Hepatocyte (in vitro differentiated cells): ENCODE results near the gene PI16. TPM values are rescaled to one million over a fixed set of nuclear protein-coding genes. Genes with fewer than 3 reads are reported as not detected.

ENCODE experiments used
- DNase-seq: peaks from one replicate; pipeline ENCODE4 v3.0.0-alpha.2; 2016; ENCODE audit warnings: low spot score
- H2AFZ ChIP-seq: fragments of 200-600 bp; sonication (generic); 2 replicates; pipeline ENCODE4 v1.6.0; 2016; ENCODE audit warnings: antibody characterized with exemption, mild to moderate bottlenecking
- H3K27ac ChIP-seq: fragments of 200-600 bp; sonication (generic); 2 replicates; pipeline ENCODE4 v1.5.1; 2016; ENCODE audit warnings: mild to moderate bottlenecking
- H3K27me3 ChIP-seq: fragments of 200-600 bp; sonication (generic); 2 replicates; pipeline ENCODE4 v1.6.1; 2016
- H3K36me3 ChIP-seq: fragments of 200-600 bp; sonication (generic); replicated peaks from 2 replicates; pipeline ENCODE4 v1.5.1; 2016; ENCODE audit warnings: low read depth; ENCODE audit not compliant: insufficient read depth
- H3K4me1 ChIP-seq: fragments of 200-600 bp; sonication (generic); 2 replicates; pipeline ENCODE4 v1.5.1; 2016; ENCODE audit warnings: mild to moderate bottlenecking, moderate library complexity; ENCODE audit not compliant: insufficient read depth
- H3K4me2 ChIP-seq: fragments of 200-600 bp; sonication (generic); 2 replicates; pipeline ENCODE4 v1.6.0; 2016
- H3K4me3 ChIP-seq: fragments of 200-600 bp; sonication (generic); 2 replicates; pipeline ENCODE4 v1.5.1; 2016; ENCODE audit warnings: mild to moderate bottlenecking
- H3K79me2 ChIP-seq: fragments of 200-600 bp; sonication (generic); 2 replicates; pipeline ENCODE4 v1.6.0; 2017; ENCODE audit warnings: mild to moderate bottlenecking
- H3K9me2 ChIP-seq: fragments of 200-600 bp; sonication (generic); replicated peaks from 2 replicates; pipeline ENCODE4 v1.6.0; 2017; ENCODE audit warnings: mild to moderate bottlenecking; ENCODE audit not compliant: insufficient read depth
- H3K9me3 ChIP-seq: fragments of 200-600 bp; sonication (generic); 2 replicates; pipeline ENCODE4 v1.5.1; 2016; ENCODE audit warnings: low read depth, mild to moderate bottlenecking
- H4K20me1 ChIP-seq: fragments of 200-600 bp; sonication (generic); 2 replicates; pipeline ENCODE4 v1.6.0; 2016; ENCODE audit warnings: mild to moderate bottlenecking; ENCODE audit not compliant: insufficient read depth, poor library complexity, severe bottlenecking
- CTCF ChIP-seq: fragments of 200-600 bp; sonication (generic); IDR thresholded peaks from 2 replicates; pipeline ENCODE4 v1.5.1; 2016; ENCODE audit warnings: antibody characterized with exemption, mild to moderate bottlenecking; ENCODE audit not compliant: poor library complexity
- EZH2 ChIP-seq: fragments of 200-600 bp; sonication (generic); IDR thresholded peaks from 2 replicates; pipeline ENCODE4 v1.6.1; 2016; ENCODE audit warnings: antibody characterized with exemption, mild to moderate bottlenecking, borderline replicate concordance
- EZH2phosphoT487 ChIP-seq: fragments of 200-600 bp; sonication (generic); IDR thresholded peaks from one replicate; pipeline ENCODE4 v1.6.1; 2018; ENCODE audit warnings: antibody characterized with exemption, mild to moderate bottlenecking, low read depth, moderate library complexity; ENCODE audit not compliant: unreplicated experiment, severe bottlenecking
- WGBS: methylation state at CpG from one replicate; pipeline ENCODE4 v1.1.6; 2016; ENCODE audit warnings: low lambda C conversion rate; ENCODE audit errors: missing lambda C conversion rate; 5-methylcytosine and 5-hydroxymethylcytosine counted together
- polyA plus RNA-seq: library from polyadenylated mRNA; unstranded; fragments of >200 nt; fragmentation: Nextera tagmentation; extraction: Ambion mirVana; gene quantifications from 2 replicates; pipeline ENCODE4 v1.2.1, GENCODE V29; 2016
- total RNA-seq: library from RNA; depleted of rRNA; stranded (reverse); fragments of >200 nt; gene quantifications from 2 replicates; pipeline ENCODE4 v1.2.3, GENCODE V29; 2014

Gene PI16
- total and polyA plus RNA-seq, 2 experiments from 2014 or later, result not detected

- Histone ChIP-seq H3K9me3 (no peaks in the 10 kb centered on the region), H3K79me2 (no peaks in the 10 kb centered on the region), H2AFZ (no peak overlapping the region), H3K4me3 (no peak overlapping the region), H3K36me3 (no peaks in the 10 kb centered on the region), H3K27me3 (no peaks in the 10 kb centered on the region), H3K4me2 (no peak overlapping the region), H4K20me1 (no peaks in the 10 kb centered on the region), H3K4me1 (peaks cover 10% of the 10 kb centered on the region), H3K27ac (peak overlapping the region; percentile 57), H3K9me2 (no peaks in the 10 kb centered on the region)
- 80% methylated on average over 18 of the region's 18 CpGs for WGBS
- no peak for DNase-seq
- TF ChIP-seq EZH2, result no peak
- TF ChIP-seq EZH2phosphoT487, result no peak
- TF ChIP-seq CTCF, result no peak
These were observed 43.5 kb downstream of the PI16 start for GRCh38 chr6:36997811-36998722.

- TF ChIP-seq EZH2 (no peak), CTCF (no peak), EZH2phosphoT487 (no peak)
- Histone ChIP-seq H3K4me2 (no peak overlapping the region), H3K27ac (peak overlapping the region; percentile 57)
These were observed 44.1 kb downstream of the PI16 start for GRCh38 chr6:36998723-36999038.

GRCh38 chr6:36999061-36999750 is 44.7 kb downstream of the PI16 start:
- Histone ChIP-seq H3K4me3 (no peak overlapping the region), H3K9me3 (no peaks in the 10 kb centered on the region), H3K36me3 (no peaks in the 10 kb centered on the region), H3K4me1 (peaks cover 10% of the 10 kb centered on the region), H3K79me2 (no peaks in the 10 kb centered on the region), H4K20me1 (no peaks in the 10 kb centered on the region), H3K27ac (peak overlapping the region; percentile 57), H3K4me2 (no peak overlapping the region), H2AFZ (no peak overlapping the region), H3K27me3 (no peaks in the 10 kb centered on the region), H3K9me2 (no peaks in the 10 kb centered on the region)
- TF ChIP-seq CTCF (no peak), EZH2phosphoT487 (no peak), EZH2 (no peak)
- DNase-seq, result no peak
- WGBS, result 88% methylated on average over 15 of the region's 15 CpGs

More at GRCh38 chr6:36998723-36999038, 44.1 kb downstream of the PI16 start:
- Histone ChIP-seq H3K27me3 (no peaks in the 10 kb centered on the region), H3K4me3 (no peak overlapping the region), H3K9me2 (no peaks in the 10 kb centered on the region), H4K20me1 (no peaks in the 10 kb centered on the region), H3K9me3 (no peaks in the 10 kb centered on the region), H2AFZ (no peak overlapping the region), H3K4me1 (peaks cover 10% of the 10 kb centered on the region), H3K79me2 (no peaks in the 10 kb centered on the region), H3K36me3 (no peaks in the 10 kb centered on the region)
- WGBS, result 84% methylated on average over 8 of the region's 8 CpGs
- no peak for DNase-seq
